Adrenal gland (tissue), 12 donors: ENCODE measurements around the gene TPPP3. TPM values are rescaled to one million over a fixed set of nuclear protein-coding genes. Genes with fewer than 3 reads are reported as not detected.

Source experiments
- DNase-seq, 7 donors: peaks; one replicate each; pipeline ENCODE4 v3.0.0-alpha.2; 2019 to 2020
- H3K27ac ChIP-seq, 5 donors: fragments of 200-600 bp; sonication (generic) in 4 of 5; 1 replicate in 3 of 5; 2 replicates in 2 of 5; pipeline versions ENCODE4 v1.5.1 to v1.8.0; 2016 to 2020; ENCODE audit warnings: mild to moderate bottlenecking in 1 of 5
- H3K27me3 ChIP-seq: fragments of 200-600 bp; 2 replicates; pipeline ENCODE4 v1.8.0; 2021
- H3K36me3 ChIP-seq, 2 donors: fragments of 200-600 bp; replicated peaks in 1 of 2; 1 replicate in 1 of 2; 2 replicates in 1 of 2; pipeline versions ENCODE4 v1.5.1 to v1.8.0; 2018 to 2022
- H3K4me1 ChIP-seq, 2 donors: fragments of 200-600 bp; replicated peaks in 1 of 2; 1 replicate in 1 of 2; 2 replicates in 1 of 2; pipeline versions ENCODE4 v1.5.1 to v1.8.0; 2018 to 2021
- H3K4me3 ChIP-seq, 4 donors: fragments of 200-600 bp; sonication (generic) in 3 of 4; one replicate each; pipeline ENCODE4 v1.5.1; 2016 to 2018
- H3K9me3 ChIP-seq, 3 donors: fragments of 200-600 bp; sonication (generic) in 1 of 3; replicated peaks in 1 of 3; 1 replicate in 2 of 3; 2 replicates in 1 of 3; pipeline versions ENCODE4 v1.5.1 to v1.8.0; 2016 to 2021
- CTCF ChIP-seq, 6 experiments: fragments of 450-650 bp in 4 of 6; fragments of 200-600 bp in 2 of 6; sonication (generic) in 1 of 6; IDR thresholded peaks; 1 replicate in 5 of 6; 2 replicates in 1 of 6; pipeline versions ENCODE4 v1.5.1 to v1.8.0; 2016 to 2021; ENCODE audit warnings: antibody characterized with exemption in 6 of 6, mild to moderate bottlenecking in 2 of 6, moderate library complexity in 1 of 6
- POLR2A ChIP-seq, 2 donors: fragments of 450-650 bp; IDR thresholded peaks; one replicate each; pipeline ENCODE4 v1.6.1; 2017; ENCODE audit warnings: antibody characterized with exemption in 2 of 2, mild to moderate bottlenecking in 2 of 2, moderate library complexity in 1 of 2
- WGBS, 4 donors: extraction: QIAGEN DNeasy Blood & Tissue Kit in 2 of 4; methylation state at CpG; one replicate each; pipeline versions ENCODE4 v1.1.5 to v1.1.7; 2013 to 2017; 5-methylcytosine and 5-hydroxymethylcytosine counted together
- intact Hi-C, 2 donors: fragments of 100-400 bp; cut with DNase I; formaldehyde crosslinking; loops; one replicate each; pipeline versions ENCODE4 v1.14.1 to v1.15.0; 2022 to 2023
- polyA plus RNA-seq, 3 donors: library from polyadenylated mRNA; stranded (reverse); fragments of 200-250 nt in 2 of 3; fragments of 350-450 nt in 1 of 3; fragmentation: Illumina TruSeq in 1 of 3; extraction: RNeasy Lipid Tissue Mini Kit (QIAGEN cat#74804) in 1 of 3; gene quantifications; one replicate each; pipeline ENCODE4 v1.2.3, GENCODE V29; 2013 to 2014
- total RNA-seq, 9 donors: library from RNA; depleted of rRNA in 4 of 9; stranded (reverse); fragments of >200 nt in 4 of 9; fragments of 120-200 nt in 1 of 9; fragmentation: NEBNext Ultra II Directional in 1 of 9; extraction: Animal tissue kit (Norgen Biotek cat#: 25700) in 1 of 9; gene quantifications; one replicate each; pipeline versions ENCODE4 v1.1.0 to v1.2.4, GENCODE V29; 2013 to 2023
- donor health status: healthy with polysubstance abuse.
- donor health status: Bipolar disorder and iron deficiency.
- donor health status: DM: yes; HTN: yes; CAD: no.
- donor health status: DM: no; HTN: no; CAD: no.
- donor health status: DM: no; HTN: no; CAD: no.
- donor health status: DM: yes; HTN: yes; CAD: no.

Gene TPPP3
- total and polyA plus RNA-seq, 12 donors = 1.1 to 22.7 (median 7.5) TPM; not detected in 1

GRCh38 chr16:67388591-67388990 is 4.7 kb downstream of the TPPP3 start:
- TF ChIP-seq CTCF (IDR thresholded peaks at IDR 0.05) (no peak), POLR2A (IDR thresholded peaks at IDR 0.05) (no peak)
- no peaks in the 10 kb centered on the region for H3K36me3 ChIP-seq
- intact Hi-C loops = no loop called here
- peak in 1 of 7 donors; percentile 28 for DNase-seq
- 83 to 91% (median 90%) methylated on average over 2 of the region's 2 CpGs for WGBS, 4 donors
- H3K27me3 ChIP-seq = no peaks in the 10 kb centered on the region
- H3K4me3 ChIP-seq = no peak overlapping the region
- no peaks in the 10 kb centered on the region for H3K9me3 ChIP-seq
- H3K27ac ChIP-seq = no peak overlapping the region
- H3K4me1 ChIP-seq = peaks cover 9 to 14% of the 10 kb centered on the region in 2 donors

- intact Hi-C loops = no loop called here
- peak in 1 of 7 donors; percentile 28 for DNase-seq
- Histone ChIP-seq H3K27me3 (no peaks in the 10 kb centered on the region), H3K27ac (no peak overlapping the region), H3K4me1 (peaks cover 5 to 10% of the 10 kb centered on the region in 2 donors), H3K4me3 (no peak overlapping the region), H3K9me3 (no peaks in the 10 kb centered on the region), H3K36me3 (no peaks in the 10 kb centered on the region)
- no peak for TF ChIP-seq CTCF (IDR thresholded peaks at IDR 0.05)
- no peak for TF ChIP-seq POLR2A (IDR thresholded peaks at IDR 0.05)
- 82 to 90% (median 89%) methylated on average over 5 to 8 of the region's 8 CpGs for WGBS, 4 donors
Observed at GRCh38 chr16:67388191-67388590, 5.1 kb downstream of the TPPP3 start.

GRCh38 chr16:67387479-67388079 is 5.7 kb downstream of the TPPP3 start:
- TF ChIP-seq POLR2A (IDR thresholded peaks at IDR 0.05) (no peak), CTCF (IDR thresholded peaks at IDR 0.05) (no peak)
- no peaks in the 10 kb centered on the region for H3K9me3 ChIP-seq
- H3K27ac ChIP-seq = no peak overlapping the region
- 81 to 95% (median 88%) methylated on average over 3 to 8 of the region's 8 CpGs for WGBS, 4 donors
- H3K4me1 ChIP-seq = peaks cover 0 to 4% of the 10 kb centered on the region in 2 donors
- no peaks in the 10 kb centered on the region for H3K27me3 ChIP-seq
- peak in 1 of 7 donors; percentile 34 for DNase-seq
- no peaks in the 10 kb centered on the region for H3K36me3 ChIP-seq
- H3K4me3 ChIP-seq = no peak overlapping the region
- intact Hi-C loops = no loop called here

- H3K27me3 ChIP-seq = no peaks in the 10 kb centered on the region
- peak in 1 of 7 donors; percentile 25 for DNase-seq
- no peak overlapping the region for H3K4me3 ChIP-seq
- WGBS, 4 donors = 90 to 97% (median 96%) methylated on average over 5 of the region's 5 CpGs
- H3K4me1 ChIP-seq = peaks cover 0 to 4% of the 10 kb centered on the region in 2 donors
- H3K27ac ChIP-seq = no peak overlapping the region
- intact Hi-C loops = no loop called here
- H3K36me3 ChIP-seq = no peaks in the 10 kb centered on the region
- H3K9me3 ChIP-seq = no peaks in the 10 kb centered on the region
- TF ChIP-seq CTCF (IDR thresholded peaks at IDR 0.05) (no peak), POLR2A (IDR thresholded peaks at IDR 0.05) (no peak)
Observed at GRCh38 chr16:67386861-67387455, 6.3 kb downstream of the TPPP3 start.
